Measurements from ENCODE around the gene CDK15. TPM values are rescaled to one million over a fixed set of nuclear protein-coding genes. Genes with fewer than 3 reads are reported as not detected.

The CDK15 gene
- total RNA-seq, 5 donors from 2014 or later (not counting 1 experiment from before 2014, with no cell fraction given) = not detected

- H3K27me3 Mint-ChIP-seq = peaks cover 30 to 32% of the 10 kb centered on the region in 2 donors
- WGBS (ENCODE audit: insufficient coverage) = 22% methylated on average over 5 of the region's 5 CpGs
- POLR2A ChIA-PET = no interaction called here
- H3K27ac Mint-ChIP-seq = no peak overlapping the region
- no peaks in the 10 kb centered on the region for H3K36me3 Mint-ChIP-seq
- no peak overlapping the region for H3K4me3 Mint-ChIP-seq
- ATAC-seq (replicated peaks in 1 of 4) (peak; percentile 63 to 83 (median 73)), DNase-seq (peak in 19 of 35 experiments; percentile 1 to 70 (median 21))
- CTCF ChIA-PET = interaction anchor here (0.6 to 3.2 kb wide), 6 partner anchors 8 to 318 kb away, joined by 3 to 25 read pairs (median 5); no protein-coding TSS in a partner anchor
- H3K4me1 Mint-ChIP-seq = peaks cover 13 to 18% (median 17%) of the 10 kb centered on the region in 3 donors
- Histone ChIP-seq H3K4me1 (ENCODE audit: control insufficient read depth in 1 of 2, extremely low read depth in 1 of 2, insufficient read depth in 2 of 2, low read length in 2 of 2) (peaks cover 2 to 8% of the 10 kb centered on the region in 2 experiments), H3K27ac (ENCODE audit: low read length) (no peak overlapping the region), H3K4me3 (ENCODE audit: control insufficient read depth in 1 of 2, extremely low read depth in 1 of 2, low read length in 1 of 2) (no peak overlapping the region), H3K27me3 (replicated peaks in 1 of 2; ENCODE audit: control insufficient read depth in 2 of 2, extremely low read depth in 1 of 2, insufficient read depth in 2 of 2, low read length in 1 of 2) (peaks cover 9 to 26% of the 10 kb centered on the region in 2 experiments), H3K36me3 (ENCODE audit: control insufficient read depth in 2 of 2, extremely low read depth in 1 of 2, insufficient read depth in 1 of 2, low read length in 1 of 2) (no peaks in the 10 kb centered on the region), H3K9me3 (no peaks in the 10 kb centered on the region)
- no peaks in the 10 kb centered on the region for H3K9me3 Mint-ChIP-seq
Observed at GRCh38 chr2:201860636-201861066, 54.3 kb downstream of the CDK15 start.

DNA sequence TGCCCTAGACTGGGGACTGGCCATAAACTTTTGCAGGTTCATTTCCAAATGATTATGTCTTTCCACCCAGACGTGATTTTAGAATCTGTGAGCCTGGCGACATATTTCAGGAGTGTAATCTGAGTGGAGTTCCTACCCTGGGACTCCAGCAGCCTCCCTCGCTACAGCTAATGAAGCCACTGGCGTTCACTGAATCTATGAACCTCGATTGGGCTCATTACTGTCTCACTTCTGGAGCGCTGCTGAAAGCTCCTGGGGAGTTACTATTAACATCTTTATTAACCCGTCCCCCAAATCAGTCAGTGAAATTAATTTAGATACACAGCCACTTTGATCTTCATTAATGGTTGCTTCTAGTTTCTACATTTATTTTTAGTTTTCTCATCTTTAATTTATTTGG is 56.5 kb downstream of the CDK15 start:
- Mint-ChIP-seq H3K27me3 (peaks cover 30 to 33% of the 10 kb centered on the region in 2 donors), H3K27ac (no peak overlapping the region), H3K36me3 (no peaks in the 10 kb centered on the region), H3K9me3 (no peaks in the 10 kb centered on the region), H3K4me3 (no peak overlapping the region), H3K4me1 (peaks cover 13 to 17% (median 16%) of the 10 kb centered on the region in 3 donors)
- CTCF ChIA-PET = interaction anchor here in 1 of 2 donors (0.6 to 1.0 kb wide), 3 partner anchors 8 to 315 kb away, joined by 3 to 4 read pairs (median 3); no protein-coding TSS in a partner anchor
- POLR2A ChIA-PET = no interaction called here
- no peaks in the 10 kb centered on the region for H3K36me3 ChIP-seq (ENCODE audit: control insufficient read depth in 2 of 2, extremely low read depth in 1 of 2, insufficient read depth in 1 of 2, low read length in 1 of 2)
- H3K27me3 ChIP-seq (replicated peaks in 1 of 2; ENCODE audit: control insufficient read depth in 2 of 2, extremely low read depth in 1 of 2, insufficient read depth in 2 of 2, low read length in 1 of 2) = peaks cover 5 to 24% of the 10 kb centered on the region in 2 experiments
- H3K27ac ChIP-seq (ENCODE audit: low read length) = no peak overlapping the region
- no peak overlapping the region for H3K4me3 ChIP-seq (ENCODE audit: control insufficient read depth in 1 of 2, extremely low read depth in 1 of 2, low read length in 1 of 2)
- H3K4me1 ChIP-seq (ENCODE audit: control insufficient read depth in 1 of 2, extremely low read depth in 1 of 2, insufficient read depth in 2 of 2, low read length in 2 of 2) = peaks cover 2 to 8% of the 10 kb centered on the region in 2 experiments
- no peaks in the 10 kb centered on the region for H3K9me3 ChIP-seq
- DNase-seq (no peak), ATAC-seq (replicated peaks in 1 of 4) (no peak)
- WGBS (ENCODE audit: insufficient coverage) = 75% methylated on average over 6 of the region's 7 CpGs

GRCh38 chr2:201866643-201867473 is 60.5 kb downstream of the CDK15 start:
- ChIA-PET CTCF (no interaction called here), POLR2A (no interaction called here)
- ATAC-seq (replicated peaks in 1 of 4) = no peak
- Histone ChIP-seq H3K9me3 (no peaks in the 10 kb centered on the region), H3K4me3 (ENCODE audit: control insufficient read depth in 1 of 2, extremely low read depth in 1 of 2, low read length in 1 of 2) (no peak overlapping the region), H3K27me3 (replicated peaks in 1 of 2; ENCODE audit: control insufficient read depth in 2 of 2, extremely low read depth in 1 of 2, insufficient read depth in 2 of 2, low read length in 1 of 2) (peaks cover 2 to 13% of the 10 kb centered on the region in 2 experiments), H3K27ac (ENCODE audit: low read length) (no peak overlapping the region), H3K36me3 (ENCODE audit: control insufficient read depth in 2 of 2, extremely low read depth in 1 of 2, insufficient read depth in 1 of 2, low read length in 1 of 2) (no peaks in the 10 kb centered on the region), H3K4me1 (ENCODE audit: control insufficient read depth in 1 of 2, extremely low read depth in 1 of 2, insufficient read depth in 2 of 2, low read length in 2 of 2) (no peaks in the 10 kb centered on the region)
- Mint-ChIP-seq H3K9me3 (peaks cover 0 to 3% (median 0%) of the 10 kb centered on the region in 3 donors), H3K36me3 (no peaks in the 10 kb centered on the region), H3K27me3 (peaks cover 19 to 30% of the 10 kb centered on the region in 2 donors), H3K4me3 (no peak overlapping the region), H3K4me1 (no peaks in the 10 kb centered on the region), H3K27ac (no peak overlapping the region)
- WGBS (ENCODE audit: insufficient coverage) = no CpG with 5 or more reads among the region's 5 CpGs
- no peak for DNase-seq

GRCh38 chr2:201871471-201871870 is 65.1 kb downstream of the CDK15 start:
- Mint-ChIP-seq H3K9me3 (peaks cover 0 to 3% (median 0%) of the 10 kb centered on the region in 3 donors), H3K36me3 (no peaks in the 10 kb centered on the region), H3K4me1 (no peaks in the 10 kb centered on the region), H3K4me3 (no peak overlapping the region), H3K27ac (no peak overlapping the region), H3K27me3 (peaks cover 15 to 22% of the 10 kb centered on the region in 2 donors)
- no peaks in the 10 kb centered on the region for H3K36me3 ChIP-seq (ENCODE audit: control insufficient read depth in 2 of 2, extremely low read depth in 1 of 2, insufficient read depth in 1 of 2, low read length in 1 of 2)
- DNase-seq (no peak), ATAC-seq (replicated peaks in 1 of 4) (no peak)
- POLR2A ChIA-PET = no interaction called here
- H3K9me3 ChIP-seq = no peaks in the 10 kb centered on the region
- no peaks in the 10 kb centered on the region for H3K4me1 ChIP-seq (ENCODE audit: control insufficient read depth in 1 of 2, extremely low read depth in 1 of 2, insufficient read depth in 2 of 2, low read length in 2 of 2)
- 44% methylated on average over 1 of the region's 5 CpGs for WGBS (ENCODE audit: insufficient coverage)
- H3K27ac ChIP-seq (ENCODE audit: low read length) = no peak overlapping the region
- CTCF ChIA-PET = interaction anchor here in 1 of 2 donors (0.9 kb wide), 1 partner anchor 9 kb away, joined by 3 read pairs; no protein-coding TSS in a partner anchor
- peaks cover 0 to 6% of the 10 kb centered on the region in 2 experiments for H3K27me3 ChIP-seq (replicated peaks in 1 of 2; ENCODE audit: control insufficient read depth in 2 of 2, extremely low read depth in 1 of 2, insufficient read depth in 2 of 2, low read length in 1 of 2)
- no peak overlapping the region for H3K4me3 ChIP-seq (ENCODE audit: control insufficient read depth in 1 of 2, extremely low read depth in 1 of 2, low read length in 1 of 2)

GRCh38 chr2:201872591-201872990 is 66.3 kb downstream of the CDK15 start:
- H3K36me3 Mint-ChIP-seq = no peaks in the 10 kb centered on the region
- Histone ChIP-seq H3K4me1 (ENCODE audit: control insufficient read depth in 1 of 2, extremely low read depth in 1 of 2, insufficient read depth in 2 of 2, low read length in 2 of 2) (no peaks in the 10 kb centered on the region), H3K9me3 (no peaks in the 10 kb centered on the region), H3K4me3 (ENCODE audit: control insufficient read depth in 1 of 2, extremely low read depth in 1 of 2, low read length in 1 of 2) (no peak overlapping the region), H3K27ac (ENCODE audit: low read length) (no peak overlapping the region), H3K36me3 (ENCODE audit: control insufficient read depth in 2 of 2, extremely low read depth in 1 of 2, insufficient read depth in 1 of 2, low read length in 1 of 2) (no peaks in the 10 kb centered on the region), H3K27me3 (replicated peaks in 1 of 2; ENCODE audit: control insufficient read depth in 2 of 2, extremely low read depth in 1 of 2, insufficient read depth in 2 of 2, low read length in 1 of 2) (peaks cover 0 to 4% of the 10 kb centered on the region in 2 experiments)
- H3K4me3 Mint-ChIP-seq = no peak overlapping the region
- ATAC-seq (replicated peaks in 1 of 4) = no peak
- no peaks in the 10 kb centered on the region for H3K4me1 Mint-ChIP-seq
- WGBS (ENCODE audit: insufficient coverage) = 80% methylated on average over 1 of the region's 6 CpGs
- DNase-seq = no peak
- H3K27ac Mint-ChIP-seq = no peak overlapping the region
- H3K9me3 Mint-ChIP-seq = peaks cover 0 to 3% (median 0%) of the 10 kb centered on the region in 3 donors
- CTCF ChIA-PET = no interaction called here
- POLR2A ChIA-PET = no interaction called here
- H3K27me3 Mint-ChIP-seq = peaks cover 10 to 19% of the 10 kb centered on the region in 2 donors

DNA sequence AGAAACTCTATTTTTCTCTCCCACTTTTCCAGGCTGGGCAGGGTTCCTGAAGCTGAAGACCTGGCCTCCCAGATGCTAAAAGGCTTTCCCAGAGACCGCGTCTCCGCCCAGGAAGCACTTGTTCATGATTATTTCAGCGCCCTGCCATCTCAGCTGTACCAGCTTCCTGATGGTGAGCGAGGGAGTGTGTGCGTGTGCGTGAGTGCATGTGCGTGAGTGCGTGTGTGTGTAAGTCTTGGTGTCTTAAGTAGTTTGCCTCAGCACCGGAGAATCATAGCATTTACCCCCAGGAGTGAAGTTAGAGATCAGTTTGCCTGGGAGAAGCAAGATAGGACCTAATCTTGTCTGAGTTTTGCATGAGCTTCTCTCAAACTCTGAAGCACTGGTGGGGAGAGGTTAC is 73.7 kb downstream of the CDK15 start:
- H3K4me3 ChIP-seq (ENCODE audit: control insufficient read depth in 1 of 2, extremely low read depth in 1 of 2, low read length in 1 of 2) = no peak overlapping the region
- POLR2A ChIA-PET = no interaction called here
- ATAC-seq (replicated peaks in 1 of 4) (no peak), DNase-seq (no peak)
- 36% methylated on average over 8 of the region's 10 CpGs for WGBS (ENCODE audit: insufficient coverage)
- no peaks in the 10 kb centered on the region for H3K9me3 ChIP-seq
- no peaks in the 10 kb centered on the region for H3K36me3 ChIP-seq (ENCODE audit: control insufficient read depth in 2 of 2, extremely low read depth in 1 of 2, insufficient read depth in 1 of 2, low read length in 1 of 2)
- no peak overlapping the region for H3K27ac ChIP-seq (ENCODE audit: low read length)
- Mint-ChIP-seq H3K27me3 (peaks cover 43 to 48% of the 10 kb centered on the region in 2 donors), H3K4me1 (peaks cover 12 to 21% (median 17%) of the 10 kb centered on the region in 3 donors), H3K36me3 (no peaks in the 10 kb centered on the region), H3K9me3 (no peaks in the 10 kb centered on the region), H3K27ac (no peak overlapping the region), H3K4me3 (no peak overlapping the region)
- CTCF ChIA-PET = no interaction called here
- peaks cover 0 to 24% of the 10 kb centered on the region in 2 experiments for H3K27me3 ChIP-seq (replicated peaks in 1 of 2; ENCODE audit: control insufficient read depth in 2 of 2, extremely low read depth in 1 of 2, insufficient read depth in 2 of 2, low read length in 1 of 2)
- H3K4me1 ChIP-seq (ENCODE audit: control insufficient read depth in 1 of 2, extremely low read depth in 1 of 2, insufficient read depth in 2 of 2, low read length in 2 of 2) = peaks cover 4 to 6% of the 10 kb centered on the region in 2 experiments

All from T-cell (primary cell).